SK-N-SH (cell line): ENCODE results near the gene PIR. TPM values are rescaled to one million over a fixed set of nuclear protein-coding genes. Genes with fewer than 3 reads are reported as not detected.

Experiments used
- CTCF ChIA-PET: fragments of 300-600, 350-600 bp; formaldehyde crosslinking; extraction: SDS; loops from one replicate; lab custom pipeline; 2021; lab: Yijun Ruan, JAX
- POLR2A ChIA-PET: fragments of 350-600 bp; sonication (Branson Sonifier 250); formaldehyde crosslinking; extraction: SDS; loops from one replicate; lab custom pipeline; 2020; ENCODE audit warnings: antibody characterized with exemption, inconsistent platforms; lab: Yijun Ruan, JAX
- DNase-seq: peaks from one replicate; pipeline ENCODE4 v3.0.0; 2012
- H2AFZ ChIP-seq: fragments of 200-600 bp; sonication (generic); 2 replicates; pipeline ENCODE4 v1.8.1; 2016; ENCODE audit warnings: antibody characterized with exemption, mild to moderate bottlenecking, low read depth
- H3F3A ChIP-seq: fragments of 200-600 bp; sonication (generic); replicated peaks from 2 replicates; pipeline ENCODE3; 2016; ENCODE audit warnings: antibody characterized with exemption, mild to moderate bottlenecking; ENCODE audit not compliant: insufficient read depth
- H3K27ac ChIP-seq, 2 experiments: fragments of 200-500 bp in 1 of 2; fragments of 200-600 bp in 1 of 2; sonication (Bioruptor generic) in 1 of 2; sonication (generic), shearing (Covaris generic) in 1 of 2; 2 replicates each; pipeline versions ENCODE4 v1.5.1 to v1.6.1; 2014 to 2016; ENCODE audit warnings: low read depth in 2 of 2, inconsistent platforms in 1 of 2, low read length in 1 of 2, mild to moderate bottlenecking in 1 of 2, mixed read lengths in 1 of 2
- H3K27me3 ChIP-seq: fragments of 200-600 bp; sonication (generic), shearing (Covaris generic); 2 replicates; pipeline ENCODE4 v1.6.1; 2016; ENCODE audit warnings: mixed run types; ENCODE audit not compliant: insufficient read depth
- H3K36me3 ChIP-seq, 2 experiments: fragments of 200-500 bp in 1 of 2; fragments of 200-600 bp in 1 of 2; sonication (Bioruptor generic) in 1 of 2; sonication (generic) in 1 of 2; replicated peaks in 1 of 2; 2 replicates each; pipeline versions ENCODE3 to v1.5.1; 2014 to 2016; ENCODE audit warnings: low read length in 1 of 2, mild to moderate bottlenecking in 1 of 2; ENCODE audit not compliant: insufficient read depth in 2 of 2, control insufficient read depth in 1 of 2
- H3K4me1 ChIP-seq, 2 experiments: fragments of 200-500 bp in 1 of 2; fragments of 200-600 bp in 1 of 2; sonication (Bioruptor generic) in 1 of 2; sonication (generic), shearing (Covaris generic) in 1 of 2; 2 replicates each; pipeline versions ENCODE4 v1.5.1 to v1.6.1; 2014 to 2016; ENCODE audit warnings: low read depth in 1 of 2, low read length in 1 of 2, mixed run types in 1 of 2; ENCODE audit not compliant: insufficient read depth in 2 of 2, control insufficient read depth in 1 of 2
- H3K4me2 ChIP-seq: fragments of 200-600 bp; sonication (generic), shearing (Covaris generic); 2 replicates; pipeline ENCODE4 v1.6.1; 2017; ENCODE audit warnings: mixed run types
- H3K4me3 ChIP-seq, 2 experiments: fragments of 200-500 bp in 1 of 2; fragments of 200-600 bp in 1 of 2; sonication (Bioruptor generic) in 1 of 2; sonication (generic), shearing (Covaris generic) in 1 of 2; 2 replicates each; pipeline versions ENCODE4 v1.5.1 to v1.8.1; 2014 to 2016; ENCODE audit warnings: low read depth in 2 of 2, inconsistent platforms in 1 of 2, low read length in 1 of 2, mild to moderate bottlenecking in 1 of 2, mixed read lengths in 1 of 2, moderate library complexity in 1 of 2
- H3K79me2 ChIP-seq: fragments of 200-600 bp; sonication (generic); 2 replicates; pipeline ENCODE4 v1.8.1; 2017; ENCODE audit warnings: mild to moderate bottlenecking; ENCODE audit not compliant: insufficient read depth
- H3K9ac ChIP-seq: fragments of 200-600 bp; sonication (generic); 2 replicates; pipeline ENCODE4 v1.6.1; 2017; ENCODE audit warnings: mixed run types
- H3K9me2 ChIP-seq: fragments of 200-600 bp; sonication (generic); 2 replicates; pipeline ENCODE4 v1.6.1; 2017; ENCODE audit warnings: mixed run types
- H3K9me3 ChIP-seq: fragments of 200-600 bp; sonication (generic); 2 replicates; pipeline ENCODE4 v1.6.1; 2017; ENCODE audit warnings: mixed run types, mild to moderate bottlenecking, moderate library complexity
- H4K20me1 ChIP-seq: fragments of 200-600 bp; sonication (generic); 2 replicates; pipeline ENCODE4 v1.6.1; 2017; ENCODE audit warnings: mild to moderate bottlenecking, mixed run types; ENCODE audit not compliant: insufficient read depth
- CHD2 ChIP-seq: fragments of 150-350 bp; IDR thresholded peaks from 2 replicates; pipeline ENCODE4 v1.6.1; 2018; ENCODE audit warnings: low read length; ENCODE audit not compliant: partially characterized antibody
- ELF1 ChIP-seq: IDR thresholded peaks from 2 replicates; pipeline ENCODE4 v1.4.0; 2012
- FOSL2 ChIP-seq: IDR thresholded peaks from 2 replicates; pipeline ENCODE4 v1.4.0; 2012; ENCODE audit warnings: low read depth, mild to moderate bottlenecking, moderate library complexity, borderline replicate concordance
- GATA2 ChIP-seq: sonication (generic); formaldehyde crosslinking; IDR thresholded peaks from 2 replicates; pipeline ENCODE4 v1.5.0; 2020; ENCODE audit warnings: mild to moderate bottlenecking, missing genetic modification reagents
- MEF2A ChIP-seq: IDR thresholded peaks from 2 replicates; pipeline ENCODE4 v1.4.0; 2012; ENCODE audit warnings: low read depth, borderline replicate concordance
- MXI1 ChIP-seq: IDR thresholded peaks from 2 replicates; pipeline ENCODE4 v1.6.1; 2012; ENCODE audit warnings: mild to moderate bottlenecking, low read depth, low read length, improper control_type of control experiment
- RCOR1 ChIP-seq: fragments of 150-350 bp; IDR thresholded peaks from 2 replicates; pipeline ENCODE4 v1.6.1; 2017; ENCODE audit warnings: antibody characterized with exemption, low read length
- RFX5 ChIP-seq: IDR thresholded peaks from 2 replicates; pipeline ENCODE4 v1.6.1; 2012; ENCODE audit warnings: mild to moderate bottlenecking, improper control_type of control experiment, low read length
- SIN3A ChIP-seq: IDR thresholded peaks from 2 replicates; pipeline ENCODE4 v1.6.1; 2012; ENCODE audit warnings: low read depth, mild to moderate bottlenecking, low read length, moderate library complexity, borderline replicate concordance
- SMC3 ChIP-seq: IDR thresholded peaks from 2 replicates; pipeline ENCODE4 v1.6.1; 2012; ENCODE audit warnings: low read depth, low read length, improper control_type of control experiment
- TEAD4 ChIP-seq: IDR thresholded peaks from 2 replicates; pipeline ENCODE4 v1.4.0; 2012; ENCODE audit warnings: mild to moderate bottlenecking, borderline replicate concordance; ENCODE audit not compliant: insufficient read depth
- YY1 ChIP-seq: IDR thresholded peaks from 2 replicates; pipeline ENCODE4 v1.4.0; 2012; ENCODE audit warnings: low read depth, mild to moderate bottlenecking
- WGBS: methylation state at CpG from one replicate; pipeline ENCODE4 v1.1.6; 2017; ENCODE audit warnings: low lambda C conversion rate; 5-methylcytosine and 5-hydroxymethylcytosine counted together
- polyA plus RNA-seq, 3 experiments: library from polyadenylated mRNA; depleted of rRNA; stranded (reverse); fragments of >200 nt; gene quantifications; 2 replicates each; pipeline ENCODE4 v1.2.3, GENCODE V29; 2012
- TF ChIP-seq, protein P1 (sequence below): IDR thresholded peaks from 2 replicates; pipeline ENCODE4; 2012
- TF ChIP-seq, protein P2 (sequence below): fragments of 150-350 bp; IDR thresholded peaks from 2 replicates; pipeline ENCODE4 v1.6.1; 2016; ENCODE audit warnings: mild to moderate bottlenecking, low read depth, low read length
- TF ChIP-seq, protein P3 (sequence below): IDR thresholded peaks from 2 replicates; pipeline ENCODE4 v1.6.1; 2012; ENCODE audit warnings: mild to moderate bottlenecking, low read depth, low read length, moderate library complexity

PIR gene
- polyA plus RNA-seq, 1 of the 3 experiments (the other 2 are of a cell fraction), result 12.3 TPM

DNA sequence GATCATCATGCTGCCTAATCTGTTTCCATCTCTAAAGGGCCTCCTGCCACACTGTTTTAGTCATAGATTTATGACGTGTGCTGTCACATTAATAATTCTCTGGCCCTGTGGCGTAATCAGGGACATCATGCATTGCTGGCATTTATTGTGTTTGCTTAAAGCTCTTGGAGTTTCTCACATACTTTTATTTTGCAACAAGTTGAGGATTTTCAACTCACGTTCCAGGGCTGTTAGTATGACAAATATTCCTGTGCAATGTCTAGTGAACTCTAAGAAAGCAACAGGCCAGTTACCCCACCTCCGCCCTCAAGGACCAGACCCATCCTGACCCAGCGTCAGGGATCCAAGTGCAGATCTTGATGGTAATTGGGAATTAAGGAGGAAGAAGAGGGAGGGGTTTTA is 150.1 kb downstream of the PIR start:
- WGBS, result 30% methylated on average over 5 of the region's 5 CpGs
- Histone ChIP-seq H3F3A (no peaks in the 10 kb centered on the region), H3K9me2 (no peaks in the 10 kb centered on the region), H3K27ac (peak overlapping the region in 1 of 2 experiments; percentile 1; a peak in 1 of 4 replicates), H3K4me3 (no peak overlapping the region), H4K20me1 (no peaks in the 10 kb centered on the region), H3K9me3 (no peaks in the 10 kb centered on the region), H3K4me1 (peaks cover 0 to 3% of the 10 kb centered on the region in 2 experiments; a peak in 1 of 4 replicates), H3K27me3 (peaks cover 8% of the 10 kb centered on the region; the same call in 1 of the 2 replicates), H2AFZ (no peak overlapping the region), H3K79me2 (no peaks in the 10 kb centered on the region), H3K36me3 (no peaks in the 10 kb centered on the region), H3K4me2 (no peak overlapping the region), H3K9ac (no peak overlapping the region)
- TF ChIP-seq ELF1, result no peak
- TF ChIP-seq, protein P1, sequence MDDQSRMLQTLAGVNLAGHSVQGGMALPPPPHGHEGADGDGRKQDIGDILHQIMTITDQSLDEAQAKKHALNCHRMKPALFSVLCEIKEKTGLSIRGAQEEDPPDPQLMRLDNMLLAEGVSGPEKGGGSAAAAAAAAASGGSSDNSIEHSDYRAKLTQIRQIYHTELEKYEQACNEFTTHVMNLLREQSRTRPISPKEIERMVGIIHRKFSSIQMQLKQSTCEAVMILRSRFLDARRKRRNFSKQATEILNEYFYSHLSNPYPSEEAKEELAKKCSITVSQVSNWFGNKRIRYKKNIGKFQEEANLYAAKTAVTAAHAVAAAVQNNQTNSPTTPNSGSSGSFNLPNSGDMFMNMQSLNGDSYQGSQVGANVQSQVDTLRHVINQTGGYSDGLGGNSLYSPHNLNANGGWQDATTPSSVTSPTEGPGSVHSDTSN, result 0 out of 2 replicates have a peak, but pooled peaks have one; percentile 33
- ChIA-PET POLR2A (interaction anchor here (0.6 kb wide), 1 partner anchor 1377 kb away, joined by 6 read pairs; no protein-coding TSS in a partner anchor), CTCF (interaction anchor here (0.7 to 1.8 kb wide), 3 partner anchors 63 to 126 kb away, joined by 3 to 5 read pairs (median 3); no protein-coding TSS in a partner anchor)
- no peak for DNase-seq

DNA sequence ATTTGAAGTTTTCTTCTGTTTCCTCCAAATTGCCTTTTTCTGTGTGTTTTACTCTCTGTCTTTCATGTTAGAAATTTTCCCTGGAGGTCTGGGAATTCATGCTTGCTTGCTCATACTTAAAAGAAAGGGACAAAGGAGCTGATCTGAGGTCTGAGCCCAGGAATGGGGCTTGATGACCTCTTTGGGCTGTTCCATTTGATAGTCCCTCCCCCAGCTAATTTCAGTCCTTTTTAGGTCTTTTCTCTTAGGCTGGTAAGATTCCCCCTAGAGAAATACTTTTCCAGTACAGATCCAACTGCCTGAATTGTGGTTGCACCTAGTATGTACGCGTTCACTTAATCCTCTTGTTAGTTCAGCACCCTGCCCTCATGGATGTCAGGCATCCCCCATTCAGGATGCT is 152.3 kb downstream of the PIR start:
- WGBS, result 93% methylated on average over 2 of the region's 2 CpGs
- Histone ChIP-seq H4K20me1 (no peaks in the 10 kb centered on the region), H3K4me2 (no peak overlapping the region), H3K79me2 (no peaks in the 10 kb centered on the region), H3K27me3 (peaks cover 8% of the 10 kb centered on the region; the same call in 1 of the 2 replicates), H3K4me1 (peaks cover 0 to 3% of the 10 kb centered on the region in 2 experiments; a peak in 1 of 4 replicates), H3K9me2 (no peaks in the 10 kb centered on the region), H3K36me3 (no peaks in the 10 kb centered on the region), H3K9ac (no peak overlapping the region), H3K4me3 (no peak overlapping the region), H3F3A (no peaks in the 10 kb centered on the region), H3K27ac (no peak overlapping the region), H3K9me3 (no peaks in the 10 kb centered on the region), H2AFZ (no peak overlapping the region)
- POLR2A ChIA-PET, result no interaction called here
- TF ChIP-seq, protein P2, sequence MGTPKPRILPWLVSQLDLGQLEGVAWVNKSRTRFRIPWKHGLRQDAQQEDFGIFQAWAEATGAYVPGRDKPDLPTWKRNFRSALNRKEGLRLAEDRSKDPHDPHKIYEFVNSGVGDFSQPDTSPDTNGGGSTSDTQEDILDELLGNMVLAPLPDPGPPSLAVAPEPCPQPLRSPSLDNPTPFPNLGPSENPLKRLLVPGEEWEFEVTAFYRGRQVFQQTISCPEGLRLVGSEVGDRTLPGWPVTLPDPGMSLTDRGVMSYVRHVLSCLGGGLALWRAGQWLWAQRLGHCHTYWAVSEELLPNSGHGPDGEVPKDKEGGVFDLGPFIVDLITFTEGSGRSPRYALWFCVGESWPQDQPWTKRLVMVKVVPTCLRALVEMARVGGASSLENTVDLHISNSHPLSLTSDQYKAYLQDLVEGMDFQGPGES, result no peak
- TF ChIP-seq CHD2 (no peak), SMC3 (no peak), RFX5 (no peak), FOSL2 (no peak), MEF2A (no peak), YY1 (no peak), RCOR1 (no peak), SIN3A (no peak), MXI1 (no peak), GATA2 (CRISPR knock-in tag) (no peak), TEAD4 (no peak)
- TF ChIP-seq, protein P3, sequence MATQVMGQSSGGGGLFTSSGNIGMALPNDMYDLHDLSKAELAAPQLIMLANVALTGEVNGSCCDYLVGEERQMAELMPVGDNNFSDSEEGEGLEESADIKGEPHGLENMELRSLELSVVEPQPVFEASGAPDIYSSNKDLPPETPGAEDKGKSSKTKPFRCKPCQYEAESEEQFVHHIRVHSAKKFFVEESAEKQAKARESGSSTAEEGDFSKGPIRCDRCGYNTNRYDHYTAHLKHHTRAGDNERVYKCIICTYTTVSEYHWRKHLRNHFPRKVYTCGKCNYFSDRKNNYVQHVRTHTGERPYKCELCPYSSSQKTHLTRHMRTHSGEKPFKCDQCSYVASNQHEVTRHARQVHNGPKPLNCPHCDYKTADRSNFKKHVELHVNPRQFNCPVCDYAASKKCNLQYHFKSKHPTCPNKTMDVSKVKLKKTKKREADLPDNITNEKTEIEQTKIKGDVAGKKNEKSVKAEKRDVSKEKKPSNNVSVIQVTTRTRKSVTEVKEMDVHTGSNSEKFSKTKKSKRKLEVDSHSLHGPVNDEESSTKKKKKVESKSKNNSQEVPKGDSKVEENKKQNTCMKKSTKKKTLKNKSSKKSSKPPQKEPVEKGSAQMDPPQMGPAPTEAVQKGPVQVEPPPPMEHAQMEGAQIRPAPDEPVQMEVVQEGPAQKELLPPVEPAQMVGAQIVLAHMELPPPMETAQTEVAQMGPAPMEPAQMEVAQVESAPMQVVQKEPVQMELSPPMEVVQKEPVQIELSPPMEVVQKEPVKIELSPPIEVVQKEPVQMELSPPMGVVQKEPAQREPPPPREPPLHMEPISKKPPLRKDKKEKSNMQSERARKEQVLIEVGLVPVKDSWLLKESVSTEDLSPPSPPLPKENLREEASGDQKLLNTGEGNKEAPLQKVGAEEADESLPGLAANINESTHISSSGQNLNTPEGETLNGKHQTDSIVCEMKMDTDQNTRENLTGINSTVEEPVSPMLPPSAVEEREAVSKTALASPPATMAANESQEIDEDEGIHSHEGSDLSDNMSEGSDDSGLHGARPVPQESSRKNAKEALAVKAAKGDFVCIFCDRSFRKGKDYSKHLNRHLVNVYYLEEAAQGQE, result no peak
- DNase-seq, result no peak
- CTCF ChIA-PET, result no interaction called here
